K562 treated with DMSO at 1 percent for 4 hours (cell line): ENCODE data around the gene ATP6V0A4. TPM values are rescaled to one million over a fixed set of nuclear protein-coding genes. Genes with fewer than 3 reads are reported as not detected.

Experiments
- total RNA-seq: library from RNA; unstranded; fragments of 300-600 nt; gene quantifications from 2 replicates; pipeline ENCODE4 v1.2.3, GENCODE V29; 2022; ENCODE audit not compliant: insufficient read depth

The ATP6V0A4 gene
- not detected in 2 replicates for total RNA-seq

DNA sequence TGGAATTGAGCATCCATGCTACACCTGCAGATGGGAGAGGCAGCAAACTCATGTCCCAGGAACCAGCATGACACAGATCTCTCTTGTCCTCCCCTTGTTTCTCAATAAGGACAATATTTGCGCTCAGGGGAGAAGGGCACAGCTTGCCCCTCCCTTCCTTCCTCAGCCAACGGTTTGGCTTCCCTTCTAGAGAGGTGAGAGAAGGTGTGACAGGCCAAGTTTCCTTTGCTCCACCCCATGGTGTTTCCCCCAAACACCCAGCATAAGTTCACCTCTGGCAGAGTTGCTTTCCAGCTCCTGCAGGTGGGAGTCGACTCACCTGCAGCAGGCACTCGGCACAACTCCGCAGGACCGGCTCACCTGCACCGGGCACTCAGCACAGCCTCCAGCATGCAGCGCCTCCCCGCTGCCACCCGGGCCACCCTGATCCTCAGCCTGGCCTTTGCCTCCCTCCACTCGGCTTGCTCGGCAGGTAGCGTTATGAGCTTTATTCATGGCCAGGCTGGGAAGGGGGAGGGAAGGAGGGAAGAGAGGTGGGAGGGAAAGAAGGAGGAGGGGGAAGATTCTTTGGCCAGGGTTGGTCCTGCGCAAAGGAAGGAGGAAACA lies at the start of gene ATP6V0A4, which contains the start of gene TMEM213:
ATP6V0A4 (minus strand) TSS at position 482 of the 606 bp plus-strand sequence. CDS start 26,949 bp downstream, outside the sequence.
TMEM213 (plus strand) TSS at position 280 of the 606 bp plus-strand sequence; CDS start at position 391, 111 bp downstream.

GRCh38 chr7:138700857-138701536 lies 97.0 kb downstream of the ATP6V0A4 start, which contains the start of gene SVOPL:
TSS of gene SVOPL (minus strand) at chr7:138701362. CDS start at chr7:138679045, 22,317 bp downstream.

Other genes with a start within 250 kb of the ATP6V0A4 start
- not detected in 2 replicates for gene SVOPL, start 96.8 kb downstream of the ATP6V0A4 start, total RNA-seq
- gene TMEM213, start 202 bp downstream of the ATP6V0A4 start, total RNA-seq = not detected in 2 replicates
- 0.08 and 0.16 TPM in 2 replicates for gene KIAA1549, start 183.2 kb upstream of the ATP6V0A4 start, total RNA-seq
- gene ZC3HAV1L, start 237.8 kb upstream of the ATP6V0A4 start, total RNA-seq = not detected in 2 replicates